DMS 273 (cell line): ENCODE results near the gene ZNF274.
"Not testable (repeated sequence)": the region's sequence is repeated elsewhere in the genome, so short reads cannot be mapped to it uniquely, and the experiment has no call there.

Experiments
- DNase-seq: peaks from one replicate; lab custom pipeline; 2025; ENCODE audit not compliant: unreplicated experiment; lab: John Stamatoyannopoulos, UW

The ZNF274 gene

DNA sequence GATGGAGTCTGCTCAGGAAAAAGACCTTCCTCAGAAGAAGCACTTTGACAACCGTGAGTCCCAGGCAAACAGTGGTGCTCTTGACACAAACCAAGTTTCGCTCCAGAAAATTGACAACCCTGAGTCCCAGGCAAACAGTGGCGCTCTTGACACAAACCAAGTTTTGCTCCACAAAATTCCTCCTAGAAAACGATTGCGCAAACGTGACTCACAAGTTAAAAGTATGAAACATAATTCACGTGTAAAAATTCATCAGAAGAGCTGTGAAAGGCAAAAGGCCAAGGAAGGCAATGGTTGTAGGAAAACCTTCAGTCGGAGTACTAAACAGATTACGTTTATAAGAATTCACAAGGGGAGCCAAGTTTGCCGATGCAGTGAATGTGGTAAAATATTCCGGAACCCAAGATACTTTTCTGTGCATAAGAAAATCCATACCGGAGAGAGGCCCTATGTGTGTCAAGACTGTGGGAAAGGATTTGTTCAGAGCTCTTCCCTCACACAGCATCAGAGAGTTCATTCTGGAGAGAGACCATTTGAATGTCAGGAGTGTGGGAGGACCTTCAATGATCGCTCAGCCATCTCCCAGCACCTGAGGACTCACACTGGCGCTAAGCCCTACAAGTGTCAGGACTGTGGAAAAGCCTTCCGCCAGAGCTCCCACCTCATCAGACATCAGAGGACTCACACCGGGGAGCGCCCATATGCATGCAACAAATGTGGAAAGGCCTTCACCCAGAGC, 29.6 kb downstream of the ZNF274 start:
- DNase-seq = no peak

DNA sequence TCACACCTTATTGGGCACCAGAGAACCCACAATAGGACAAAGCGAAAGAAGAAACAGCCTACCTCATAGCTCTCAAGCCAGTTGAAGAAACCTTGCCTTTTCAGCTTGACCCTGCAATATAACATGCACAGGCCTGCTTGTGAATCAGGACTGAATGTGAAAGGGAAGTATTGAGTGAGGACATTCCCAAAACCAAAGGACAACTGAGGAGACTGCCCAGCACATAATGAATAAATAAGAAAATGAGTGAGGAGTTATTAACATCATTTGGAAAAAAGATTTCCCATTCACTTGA, 30.2 kb downstream of the ZNF274 start:
- DNase-seq = no peak

GRCh38 chr19:58217069-58217481, 34.2 kb downstream of the ZNF274 start:
- no peak for DNase-seq

DNA sequence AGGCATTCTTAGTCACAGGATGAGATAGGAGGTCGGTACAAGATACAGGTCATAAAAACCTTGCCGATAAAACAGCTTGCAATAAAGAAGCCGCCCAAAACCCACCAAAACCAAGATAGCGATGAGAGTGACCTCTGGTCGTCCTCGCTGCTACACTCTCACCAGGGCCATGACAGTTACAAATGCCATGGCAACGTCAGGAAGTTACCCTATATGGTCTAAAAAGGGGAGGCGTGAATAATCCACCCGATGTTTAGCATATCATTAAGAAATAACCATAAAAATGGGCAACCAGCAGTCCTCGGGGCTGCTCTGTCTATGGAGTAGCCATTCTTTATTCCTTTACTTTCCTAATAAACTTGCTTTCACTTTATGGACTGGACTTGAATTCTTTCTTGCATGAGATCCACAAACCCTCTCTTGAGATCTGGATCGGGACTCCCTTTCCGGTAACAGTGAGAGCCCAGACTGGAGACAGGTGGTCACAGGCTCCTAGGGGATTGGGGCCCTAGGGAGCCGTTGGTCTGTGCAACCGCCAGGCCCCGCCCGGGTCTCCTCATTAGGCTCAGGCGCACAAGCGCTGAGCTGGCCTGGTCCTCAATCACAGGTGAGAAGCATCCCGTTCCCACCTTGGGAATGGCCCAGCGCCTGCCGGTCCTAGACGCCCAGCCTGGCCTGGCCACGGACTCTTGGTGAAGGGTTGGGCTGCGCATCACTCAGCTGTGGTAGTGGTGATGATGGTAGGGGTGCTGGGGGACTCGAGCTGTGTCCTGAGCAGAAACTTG, 34.9 kb downstream of the ZNF274 start:
- no peak for DNase-seq

DNA sequence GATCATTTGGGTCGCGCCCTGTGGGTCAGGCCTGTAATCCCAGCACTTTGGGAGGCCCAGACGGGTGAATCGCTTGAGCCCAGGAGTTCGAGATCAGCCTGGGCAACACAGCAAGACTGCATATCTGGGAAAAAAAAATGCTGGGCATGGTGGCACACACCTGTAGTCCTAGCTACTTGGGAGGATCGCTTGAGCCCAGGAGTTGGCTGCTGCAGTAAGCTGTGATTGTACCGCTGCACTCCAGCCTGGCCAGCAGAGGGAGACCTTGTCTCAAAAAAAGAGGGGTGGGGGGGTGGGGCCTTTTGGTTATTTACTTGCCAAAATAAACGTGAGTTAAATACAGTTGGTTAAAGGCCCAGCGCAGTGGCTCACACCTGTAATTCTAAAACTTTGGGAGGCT, 36.0 kb downstream of the ZNF274 start:
- DNase-seq = peak; percentile 63

GRCh38 chr19:58227964-58228584, 45.2 kb downstream of the ZNF274 start:
- DNase-seq = peak; percentile 55

DNA sequence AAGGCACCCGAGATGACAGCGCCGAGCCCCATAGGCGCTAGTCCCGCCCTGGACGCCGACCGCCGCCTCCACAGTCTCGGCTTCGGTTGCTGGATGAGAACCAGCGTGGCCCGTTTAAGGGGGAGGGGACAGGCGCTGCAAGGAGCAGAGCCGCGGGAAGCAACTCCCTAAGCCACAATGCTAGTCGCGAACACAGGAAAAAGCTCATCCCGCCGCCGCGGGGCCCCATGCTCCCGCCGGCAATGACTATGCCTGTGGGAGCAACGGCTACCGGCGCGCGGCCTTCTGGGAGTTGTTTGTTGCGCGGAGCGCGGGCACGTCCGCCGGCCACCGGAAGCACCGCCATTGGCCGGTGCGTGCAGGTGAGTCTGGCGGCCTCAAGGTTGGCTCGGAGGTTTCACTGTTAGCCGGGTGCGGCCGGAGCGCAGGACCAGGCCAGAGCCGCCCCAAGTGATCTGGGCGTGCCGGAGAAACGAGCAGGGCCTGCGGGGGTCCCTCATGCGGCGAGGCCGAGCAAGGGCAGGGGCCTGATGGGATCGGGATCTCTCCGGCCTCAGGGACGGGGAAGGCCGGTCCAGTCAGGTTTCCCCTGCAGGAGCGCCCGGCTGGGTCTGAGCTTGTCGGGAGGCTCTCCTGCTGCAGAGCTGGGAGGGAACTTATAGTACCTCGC, 45.9 kb downstream of the ZNF274 start, which contains the start of gene ZNF544:
Gene ZNF544, plus strand, starts transcription at position 330 of the 670 bp plus-strand sequence. CDS start 15,110 bp downstream, outside the sequence.
- DNase-seq = peak; percentile 87

- DNase-seq = peak; percentile 79
Observed at GRCh38 chr19:58229255-58229639, 46.4 kb downstream of the ZNF274 start.

DNA sequence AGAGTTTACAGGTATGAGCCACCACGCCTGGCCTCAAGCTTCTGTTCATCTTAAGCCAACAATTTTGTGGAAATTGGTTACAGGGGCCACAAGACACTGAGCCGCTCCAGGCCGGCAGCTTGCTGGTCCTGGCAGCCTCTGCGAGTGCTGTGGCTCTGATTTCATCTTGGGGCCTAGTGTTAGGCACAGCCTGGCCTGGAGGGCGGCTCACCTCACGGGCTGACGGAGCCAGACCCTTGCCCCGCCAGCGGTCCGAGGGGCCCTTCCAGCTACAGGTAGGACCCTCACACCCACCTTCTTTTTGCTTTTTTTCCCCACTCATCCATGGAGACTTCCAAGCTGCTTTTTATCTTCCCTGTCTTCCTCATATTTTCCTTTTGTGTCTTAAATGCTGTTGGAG, 54.5 kb downstream of the ZNF274 start:
- no peak for DNase-seq

DNA sequence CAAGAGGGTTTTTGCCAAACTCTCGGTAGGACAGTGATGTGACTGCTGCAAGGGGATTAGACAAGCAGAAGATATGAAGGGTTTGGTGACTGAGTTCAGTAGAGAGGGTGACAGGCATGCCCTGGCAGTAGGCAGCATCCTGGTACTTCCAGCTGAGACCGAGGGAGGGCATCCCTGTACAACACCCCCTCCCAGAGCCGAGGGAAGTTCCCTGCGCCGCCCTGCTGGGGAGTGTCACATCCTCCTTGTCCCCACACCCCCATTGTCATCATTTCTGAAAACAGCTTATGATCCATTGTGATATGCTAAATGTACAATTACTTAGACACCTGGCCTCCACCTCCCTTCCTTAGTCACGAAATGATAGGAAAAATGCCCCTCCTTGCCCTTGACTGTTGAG, 60.5 kb downstream of the ZNF274 start:
- no peak for DNase-seq

- no peak for DNase-seq
Observed at GRCh38 chr19:58248886-58249285, 66.0 kb downstream of the ZNF274 start.

DNA sequence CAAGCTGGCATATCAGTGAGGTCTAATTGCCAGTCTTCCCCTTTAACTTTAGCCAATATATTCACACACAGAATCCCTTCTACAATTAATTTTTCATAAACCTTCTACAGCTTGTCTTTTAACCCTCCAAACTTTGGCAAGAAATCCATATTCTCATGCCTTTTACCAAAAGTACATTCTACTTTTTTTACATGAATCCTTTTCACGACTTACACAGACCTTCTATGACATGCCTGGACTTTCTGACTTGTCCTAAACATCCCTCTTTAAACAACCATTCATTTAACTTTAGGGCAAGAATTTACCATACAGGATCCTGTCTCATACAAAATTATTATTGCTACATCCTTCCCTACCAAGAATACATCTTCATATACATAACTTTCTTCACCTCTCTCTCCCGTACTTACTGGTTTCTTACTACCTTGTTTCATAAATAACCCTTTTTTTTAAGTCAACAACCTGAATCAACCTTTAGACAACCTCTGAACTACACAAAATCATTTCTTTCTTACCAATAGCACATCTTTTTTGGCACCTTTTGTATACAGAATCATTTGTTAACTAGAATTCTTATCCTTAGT, 69.3 kb downstream of the ZNF274 start:
- peak; percentile 32 for DNase-seq

DNA sequence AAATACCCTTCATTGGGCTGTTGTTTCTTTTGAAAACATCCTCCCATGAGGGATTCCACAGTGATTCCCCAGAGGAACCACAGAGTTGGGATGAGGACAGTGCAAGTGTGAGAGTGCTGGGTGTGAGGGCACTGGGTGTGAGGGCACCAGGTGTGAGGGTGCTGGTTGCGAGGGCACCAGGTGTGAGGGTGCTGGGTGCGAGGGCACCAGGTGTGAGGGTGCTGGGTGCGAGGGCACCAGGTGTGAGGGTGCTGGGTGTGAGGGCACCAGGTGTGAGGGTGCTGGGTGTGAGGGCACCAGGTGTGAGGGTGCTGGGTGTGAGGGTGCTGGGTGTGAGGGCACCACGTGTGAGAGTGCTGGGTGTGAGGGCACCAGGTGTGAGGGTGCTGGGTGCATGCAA, 75.4 kb downstream of the ZNF274 start:
- not testable (repeated sequence) for DNase-seq

DNA sequence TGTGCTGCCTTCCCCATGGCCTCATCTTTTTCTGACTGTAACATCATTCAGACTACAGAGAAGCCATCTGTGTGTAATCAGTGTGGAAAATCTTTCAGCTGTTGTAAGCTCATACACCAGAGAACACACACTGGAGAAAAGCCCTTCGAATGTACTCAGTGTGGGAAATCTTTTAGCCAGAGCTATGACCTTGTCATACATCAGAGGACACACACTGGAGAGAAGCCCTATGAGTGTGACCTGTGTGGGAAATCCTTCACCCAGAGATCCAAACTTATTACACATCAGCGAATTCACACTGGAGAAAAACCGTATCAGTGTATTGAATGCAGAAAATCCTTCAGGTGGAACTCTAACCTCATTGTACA, 78.7 kb downstream of the ZNF274 start:
- DNase-seq = no peak

GRCh38 chr19:58261968-58262921, 79.4 kb downstream of the ZNF274 start:
- DNase-seq = peak; percentile 30

GRCh38 chr19:58262922-58263296, 80.0 kb downstream of the ZNF274 start:
- DNase-seq = no peak
